Lung (tissue), 12 donors: ENCODE results near the gene FAM124A. TPM values are rescaled to one million over a fixed set of nuclear protein-coding genes. Genes with fewer than 3 reads are reported as not detected.
A peak's percentile ranks its signal among the peaks of the same experiment; 100 is the strongest.

Experiments used
- ATAC-seq: fragments of 200-7000 bp; cut with Tn5 transposase; one replicate; pipeline ENCODE4 v1.9.1; 2020; ENCODE audit warnings: moderate number of reproducible peaks; ENCODE audit not compliant: insufficient read depth, low FRiP score
- DNase-seq, 3 donors: peaks; one replicate each; pipeline ENCODE4 v3.0.0-alpha.2; 2013 to 2017
- H3K27ac ChIP-seq, 2 donors: one replicate each; pipeline ENCODE4 v1.5.1; 2013; ENCODE audit warnings: mild to moderate bottlenecking in 2 of 2, moderate library complexity in 2 of 2, control low read depth in 1 of 2, inconsistent platforms in 1 of 2, low read depth in 1 of 2, low read length in 1 of 2
- H3K27me3 ChIP-seq, 3 donors: one replicate each; pipeline ENCODE4 v1.5.1; 2013; ENCODE audit warnings: low read length in 2 of 3; ENCODE audit not compliant: control insufficient read depth in 3 of 3, insufficient read depth in 3 of 3
- H3K36me3 ChIP-seq, 4 donors: one replicate each; pipeline ENCODE4 v1.5.1; 2013; ENCODE audit warnings: low read length in 4 of 4, mild to moderate bottlenecking in 1 of 4, moderate library complexity in 1 of 4; ENCODE audit not compliant: control insufficient read depth in 4 of 4, insufficient read depth in 4 of 4
- H3K4me1 ChIP-seq, 5 donors: one replicate each; pipeline ENCODE4 v1.5.1; 2013; ENCODE audit warnings: low read length in 5 of 5, mild to moderate bottlenecking in 2 of 5, moderate library complexity in 1 of 5; ENCODE audit not compliant: control insufficient read depth in 5 of 5, insufficient read depth in 5 of 5
- H3K4me3 ChIP-seq: one replicate; pipeline ENCODE4 v1.5.1; 2013; ENCODE audit warnings: mild to moderate bottlenecking, control low read depth, moderate library complexity
- H3K9ac ChIP-seq, 2 donors: one replicate each; pipeline ENCODE4 v1.5.1; 2013; ENCODE audit warnings: low read length in 2 of 2, control low read depth in 1 of 2; ENCODE audit not compliant: insufficient read depth in 1 of 2
- H3K9me3 ChIP-seq, 4 donors: one replicate each; pipeline ENCODE4 v1.5.1; 2013; ENCODE audit warnings: low read length in 3 of 4, mild to moderate bottlenecking in 1 of 4, moderate library complexity in 1 of 4; ENCODE audit not compliant: control insufficient read depth in 4 of 4, insufficient read depth in 3 of 4
- WGBS, 2 donors: extraction: QIAGEN DNeasy Blood & Tissue Kit; methylation state at CpG; one replicate each; pipeline ENCODE4 v1.1.7; 2013; 5-methylcytosine and 5-hydroxymethylcytosine counted together
- polyA plus RNA-seq, 2 donors: library from polyadenylated mRNA; stranded (reverse); fragments of 200-250 nt; gene quantifications; one replicate each; pipeline ENCODE4 v1.2.1, GENCODE V29; 2013
- total RNA-seq, 2 donors: library from RNA; depleted of rRNA in 1 of 2; stranded (reverse); fragments of >200 nt in 1 of 2; gene quantifications; one replicate each; pipeline ENCODE4 v1.2.1, GENCODE V29; 2014 to 2021
- TF ChIP-seq, protein P1 (sequence below): IDR thresholded peaks from 2 replicates; pipeline ENCODE4 v1.5.1; 2012; ENCODE audit warnings: mild to moderate bottlenecking; ENCODE audit errors: control extremely low read depth, extremely low read depth
- donor health status: control.
- donor health status: control.
- donor health status: Bipolar disorder and iron deficiency.
- donor health status: healthy.
- donor health status: DM: yes; HTN: yes; CAD: no.

Gene FAM124A
- total and polyA plus RNA-seq, 4 donors = 0.87 to 2.9 (median 1.7) TPM

DNA sequence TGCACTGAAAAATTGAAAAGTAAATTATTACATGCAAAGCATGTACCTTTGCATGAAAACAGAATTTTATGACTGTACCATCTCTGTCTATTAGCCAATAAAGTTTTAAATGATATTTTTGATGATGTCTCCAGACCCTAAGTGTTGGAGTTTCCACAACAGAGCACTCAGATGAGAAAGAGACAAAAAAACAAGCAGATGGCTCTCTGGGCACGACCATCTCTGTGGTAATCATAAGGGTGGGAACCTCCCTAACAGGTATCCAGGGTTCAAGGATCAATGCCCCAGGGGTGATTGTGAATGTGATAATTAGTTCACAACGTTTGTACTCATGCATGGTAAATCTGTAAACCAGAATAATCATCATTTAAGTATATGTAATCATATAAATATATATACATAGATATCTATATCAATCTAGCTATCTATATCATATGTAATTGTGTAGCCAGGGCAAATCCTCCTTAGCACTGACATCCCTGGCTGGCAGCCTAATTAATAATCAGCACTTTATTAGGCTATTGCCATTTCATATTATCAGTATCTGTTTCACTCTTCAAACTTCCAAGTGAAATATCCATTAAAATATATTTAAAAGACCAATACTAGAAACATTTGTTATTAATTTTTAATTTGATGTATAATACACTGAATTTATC, 41.2 kb upstream of the FAM124A start:
- H3K4me1 ChIP-seq = peaks cover 0 to 18% (median 4%) of the 10 kb centered on the region in 5 donors
- no peak overlapping the region for H3K9ac ChIP-seq
- no peaks in the 10 kb centered on the region for H3K27me3 ChIP-seq
- 49 to 53% methylated on average over 2 of the region's 2 CpGs for WGBS, 2 donors
- no peaks in the 10 kb centered on the region for H3K36me3 ChIP-seq
- TF ChIP-seq, protein P1, sequence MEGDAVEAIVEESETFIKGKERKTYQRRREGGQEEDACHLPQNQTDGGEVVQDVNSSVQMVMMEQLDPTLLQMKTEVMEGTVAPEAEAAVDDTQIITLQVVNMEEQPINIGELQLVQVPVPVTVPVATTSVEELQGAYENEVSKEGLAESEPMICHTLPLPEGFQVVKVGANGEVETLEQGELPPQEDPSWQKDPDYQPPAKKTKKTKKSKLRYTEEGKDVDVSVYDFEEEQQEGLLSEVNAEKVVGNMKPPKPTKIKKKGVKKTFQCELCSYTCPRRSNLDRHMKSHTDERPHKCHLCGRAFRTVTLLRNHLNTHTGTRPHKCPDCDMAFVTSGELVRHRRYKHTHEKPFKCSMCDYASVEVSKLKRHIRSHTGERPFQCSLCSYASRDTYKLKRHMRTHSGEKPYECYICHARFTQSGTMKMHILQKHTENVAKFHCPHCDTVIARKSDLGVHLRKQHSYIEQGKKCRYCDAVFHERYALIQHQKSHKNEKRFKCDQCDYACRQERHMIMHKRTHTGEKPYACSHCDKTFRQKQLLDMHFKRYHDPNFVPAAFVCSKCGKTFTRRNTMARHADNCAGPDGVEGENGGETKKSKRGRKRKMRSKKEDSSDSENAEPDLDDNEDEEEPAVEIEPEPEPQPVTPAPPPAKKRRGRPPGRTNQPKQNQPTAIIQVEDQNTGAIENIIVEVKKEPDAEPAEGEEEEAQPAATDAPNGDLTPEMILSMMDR = no peak
- no peaks in the 10 kb centered on the region for H3K9me3 ChIP-seq
- no peak overlapping the region for H3K27ac ChIP-seq
- ATAC-seq (no peak), DNase-seq (no peak)
- no peak overlapping the region for H3K4me3 ChIP-seq

GRCh38 chr13:51181786-51182383, 40.3 kb upstream of the FAM124A start:
- TF ChIP-seq, protein P1 = no peak
- Histone ChIP-seq H3K9ac (no peak overlapping the region), H3K27ac (no peak overlapping the region), H3K4me3 (no peak overlapping the region), H3K27me3 (no peaks in the 10 kb centered on the region), H3K36me3 (no peaks in the 10 kb centered on the region), H3K9me3 (no peaks in the 10 kb centered on the region), H3K4me1 (peaks cover 0 to 18% (median 4%) of the 10 kb centered on the region in 5 donors)
- DNase-seq (peak in 1 of 3 donors; percentile 15), ATAC-seq (no peak)
- WGBS, 2 donors = 67 to 84% methylated on average over 4 of the region's 4 CpGs

GRCh38 chr13:51191743-51192142, 30.5 kb upstream of the FAM124A start:
- Histone ChIP-seq H3K4me1 (no peaks in the 10 kb centered on the region), H3K9ac (no peak overlapping the region), H3K36me3 (no peaks in the 10 kb centered on the region), H3K9me3 (no peaks in the 10 kb centered on the region), H3K4me3 (no peak overlapping the region), H3K27me3 (no peaks in the 10 kb centered on the region), H3K27ac (no peak overlapping the region)
- WGBS, 2 donors = 84 to 90% methylated on average over 12 of the region's 12 CpGs
- TF ChIP-seq, protein P1 = no peak
- DNase-seq (no peak), ATAC-seq (no peak)

DNA sequence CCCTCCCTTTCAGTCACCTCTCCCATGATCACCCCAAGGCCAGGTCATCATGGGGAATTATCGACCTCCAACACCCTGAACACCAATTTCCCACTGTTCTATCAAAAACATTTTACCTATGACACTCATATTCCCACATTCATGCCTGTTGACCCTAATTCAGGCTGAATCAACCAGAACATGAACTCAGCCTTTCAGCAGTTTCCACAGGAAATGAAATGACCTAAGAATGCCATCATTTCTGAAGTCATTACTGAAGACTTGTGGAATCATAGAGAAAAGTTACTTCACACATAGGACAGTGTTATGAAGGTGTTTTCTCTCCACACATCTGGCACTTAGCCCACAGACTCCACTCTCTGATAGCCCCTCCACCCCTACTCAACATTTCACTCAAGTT, 29.9 kb upstream of the FAM124A start:
- Histone ChIP-seq H3K36me3 (no peaks in the 10 kb centered on the region), H3K9me3 (no peaks in the 10 kb centered on the region), H3K4me1 (no peaks in the 10 kb centered on the region), H3K9ac (no peak overlapping the region), H3K27ac (no peak overlapping the region), H3K27me3 (no peaks in the 10 kb centered on the region), H3K4me3 (no peak overlapping the region)
- DNase-seq = no peak
- 84 to 86% methylated on average over 1 of the region's 1 CpG for WGBS, 2 donors
- ATAC-seq = no peak
- TF ChIP-seq, protein P1 = no peak
